ENCODE results near the gene HBD. TPM values are rescaled to one million over a fixed set of nuclear protein-coding genes. Genes with fewer than 3 reads are reported as not detected.
A peak's percentile ranks its signal among the peaks of the same experiment; 100 is the strongest.

Gene HBD
- total and polyA plus RNA-seq, 9 of the 15 experiments (the other 6 are each of a cell fraction or from before 2014, with no cell fraction given): 11.8 to 169 (median 36.0) TPM

GRCh38 chr11:5232176-5232575 lies 2.1 kb downstream of the HBD start (continued):
- TF ChIP-seq ZBTB43 (CRISPR knock-in tag; IDR thresholded peaks at IDR 0.05): no peak
- no peak for TF ChIP-seq AFF4 (CRISPR knock-in tag; IDR thresholded peaks at IDR 0.05)
- TF ChIP-seq DPF2 (IDR thresholded peaks at IDR 0.05): 0 out of 2 replicates have a peak, but pooled peaks have one; percentile 17
- no peak for TF ChIP-seq OTX1 (CRISPR knock-in tag; IDR thresholded peaks at IDR 0.05)
- TF ChIP-seq ZNF785 (CRISPR knock-in tag; IDR thresholded peaks at IDR 0.05): no peak
- no peak for TF ChIP-seq CC2D1A (IDR thresholded peaks at IDR 0.05)
- no peak for TF ChIP-seq FIP1L1 (IDR thresholded peaks at IDR 0.05; ENCODE audit: low read depth, low read length, poor library complexity, severe bottlenecking)
- TF ChIP-seq MEF2D (tag; conservative IDR thresholded peaks at IDR 0.05; ENCODE audit: low read depth): no peak
- TF ChIP-seq STAG1 (CRISPR knock-in tag; IDR thresholded peaks at IDR 0.05; ENCODE audit: borderline replicate concordance): no peak
- no peak for TF ChIP-seq ZNF79 (CRISPR knock-in tag; IDR thresholded peaks at IDR 0.05; ENCODE audit: low read depth)
- TF ChIP-seq CBX2 (IDR thresholded peaks at IDR 0.05; ENCODE audit: insufficient read depth, low read length, poor library complexity, severe bottlenecking): no peak
- no peak for TF ChIP-seq XRCC4 (IDR thresholded peaks at IDR 0.05; ENCODE audit: extremely low read depth, insufficient read depth, insufficient read length)
- TF ChIP-seq ETV6 (IDR thresholded peaks at IDR 0.05; ENCODE audit: borderline replicate concordance in 1 of 2, low read depth in 2 of 2, low read length in 1 of 2): no peak
- no peak for TF ChIP-seq ETV6 (CRISPR knock-in tag; IDR thresholded peaks at IDR 0.05; ENCODE audit: borderline replicate concordance)
- TF ChIP-seq PBX2 (CRISPR knock-in tag; IDR thresholded peaks at IDR 0.05; ENCODE audit: low read depth): no peak
- peak; percentile 70 for TF ChIP-seq PBX2 (tag; conservative IDR thresholded peaks at IDR 0.05; ENCODE audit: low read depth)
- no peak for TF ChIP-seq MCM7 (IDR thresholded peaks at IDR 0.05)
- TF ChIP-seq ZNF449 (CRISPR knock-in tag; IDR thresholded peaks at IDR 0.05): no peak
- no peak for TF ChIP-seq NFYB (IDR thresholded peaks at IDR 0.05; ENCODE audit: extremely low read depth, insufficient read length)

Data from K562 (cell line).